Gastrocnemius medialis (tissue), 4 donors: ENCODE results near the gene COX4I1.

Experiments
- POLR2A ChIP-seq, 2 donors: fragments of 450-650 bp; IDR thresholded peaks; one replicate each; pipeline ENCODE4 v1.6.1; 2017; ENCODE audit warnings: antibody characterized with exemption in 2 of 2, mild to moderate bottlenecking in 2 of 2, moderate library complexity in 2 of 2
- TF ChIP-seq, protein P1 (sequence below), 5 experiments: fragments of 450-650 bp in 3 of 5; fragments of 200-600 bp in 2 of 5; sonication (generic) in 2 of 5; IDR thresholded peaks in 4 of 5; conservative IDR thresholded peaks in 1 of 5; 1 replicate in 4 of 5; 2 replicates in 1 of 5; pipeline ENCODE4 v1.5.1; 2016 to 2019; ENCODE audit warnings: antibody characterized with exemption in 5 of 5, mild to moderate bottlenecking in 3 of 5, moderate library complexity in 3 of 5

GRCh38 chr16:85761861-85762260 lies 37.6 kb upstream of the COX4I1 start:
- TF ChIP-seq, protein P1, sequence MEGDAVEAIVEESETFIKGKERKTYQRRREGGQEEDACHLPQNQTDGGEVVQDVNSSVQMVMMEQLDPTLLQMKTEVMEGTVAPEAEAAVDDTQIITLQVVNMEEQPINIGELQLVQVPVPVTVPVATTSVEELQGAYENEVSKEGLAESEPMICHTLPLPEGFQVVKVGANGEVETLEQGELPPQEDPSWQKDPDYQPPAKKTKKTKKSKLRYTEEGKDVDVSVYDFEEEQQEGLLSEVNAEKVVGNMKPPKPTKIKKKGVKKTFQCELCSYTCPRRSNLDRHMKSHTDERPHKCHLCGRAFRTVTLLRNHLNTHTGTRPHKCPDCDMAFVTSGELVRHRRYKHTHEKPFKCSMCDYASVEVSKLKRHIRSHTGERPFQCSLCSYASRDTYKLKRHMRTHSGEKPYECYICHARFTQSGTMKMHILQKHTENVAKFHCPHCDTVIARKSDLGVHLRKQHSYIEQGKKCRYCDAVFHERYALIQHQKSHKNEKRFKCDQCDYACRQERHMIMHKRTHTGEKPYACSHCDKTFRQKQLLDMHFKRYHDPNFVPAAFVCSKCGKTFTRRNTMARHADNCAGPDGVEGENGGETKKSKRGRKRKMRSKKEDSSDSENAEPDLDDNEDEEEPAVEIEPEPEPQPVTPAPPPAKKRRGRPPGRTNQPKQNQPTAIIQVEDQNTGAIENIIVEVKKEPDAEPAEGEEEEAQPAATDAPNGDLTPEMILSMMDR (IDR thresholded peaks at IDR 0.05 in 4 of 5, conservative IDR thresholded peaks at IDR 0.05 in 1 of 5), result no peak
- TF ChIP-seq POLR2A (IDR thresholded peaks at IDR 0.05), result no peak
